HepG2 (cell line): ENCODE measurements around the gene IFRD1. TPM values are rescaled to one million over a fixed set of nuclear protein-coding genes. Genes with fewer than 3 reads are reported as not detected.
A peak's percentile ranks its signal among the peaks of the same experiment; 100 is the strongest.

Experiments used
- AKNA ChIP-seq: sonication (generic); formaldehyde crosslinking; IDR thresholded peaks from 2 replicates; pipeline ENCODE4 v1.4.0; 2020; ENCODE audit warnings: missing genetic modification reagents, borderline replicate concordance
- BRD4 ChIP-seq: sonication (generic); formaldehyde crosslinking; IDR thresholded peaks from 2 replicates; pipeline ENCODE4 v1.4.0; 2020; ENCODE audit warnings: missing genetic modification reagents
- CHD4 ChIP-seq: fragments of 200-600 bp; sonication (generic); IDR thresholded peaks from 2 replicates; pipeline ENCODE4 v1.7.0; 2017; ENCODE audit warnings: mild to moderate bottlenecking, low read length, borderline replicate concordance
- DRAP1 ChIP-seq: IDR thresholded peaks from 2 replicates; pipeline ENCODE4 v1.6.1; 2016; ENCODE audit warnings: missing genetic modification reagents, missing compliant biosample characterization
- FOXP1 ChIP-seq, 2 experiments: fragments of 450-650 bp in 1 of 2; IDR thresholded peaks; 2 replicates each; pipeline ENCODE4 v1.6.1; 2017 to 2018; ENCODE audit warnings: antibody characterized with exemption in 1 of 2
- NR0B2 ChIP-seq: sonication (generic); formaldehyde crosslinking; IDR thresholded peaks from 2 replicates; pipeline ENCODE4 v1.4.0; 2020; ENCODE audit warnings: mild to moderate bottlenecking, missing genetic modification reagents
- RBAK ChIP-seq: sonication (generic); formaldehyde crosslinking; IDR thresholded peaks from 2 replicates; pipeline ENCODE4 v1.5.1; 2020; ENCODE audit warnings: mild to moderate bottlenecking, missing genetic modification reagents
- TARDBP ChIP-seq: sonication (generic); formaldehyde crosslinking; IDR thresholded peaks from 2 replicates; pipeline ENCODE4 v1.8.0; 2022; ENCODE audit warnings: mild to moderate bottlenecking, missing genetic modification reagents
- TFE3 ChIP-seq: IDR thresholded peaks from 2 replicates; pipeline ENCODE4 v1.6.1; 2016
- ZBED4 ChIP-seq: sonication (generic); formaldehyde crosslinking; IDR thresholded peaks from 2 replicates; pipeline ENCODE4 v1.4.0; 2020; ENCODE audit warnings: missing genetic modification reagents, borderline replicate concordance
- ZNF326 ChIP-seq: sonication (generic); formaldehyde crosslinking; IDR thresholded peaks from 2 replicates; pipeline ENCODE4 v1.4.0; 2020; ENCODE audit warnings: missing genetic modification reagents, borderline replicate concordance
- ZNF547 ChIP-seq: sonication (generic); formaldehyde crosslinking; IDR thresholded peaks from 2 replicates; pipeline ENCODE4 v1.5.1; 2020; ENCODE audit warnings: mild to moderate bottlenecking, missing genetic modification reagents
- ZNF580 ChIP-seq: IDR thresholded peaks from 2 replicates; pipeline ENCODE4 v1.6.1; 2016; ENCODE audit warnings: low read depth, borderline replicate concordance
- ZNF605 ChIP-seq: sonication (generic); formaldehyde crosslinking; IDR thresholded peaks from 2 replicates; pipeline ENCODE4 v1.8.0; 2022; ENCODE audit warnings: mild to moderate bottlenecking, missing genetic modification reagents
- ZNF616 ChIP-seq: sonication (generic); formaldehyde crosslinking; IDR thresholded peaks from 2 replicates; pipeline ENCODE4 v1.5.0; 2020; ENCODE audit warnings: low read depth, mild to moderate bottlenecking, missing genetic modification reagents
- ZNF746 ChIP-seq: sonication (generic); formaldehyde crosslinking; IDR thresholded peaks from 2 replicates; pipeline ENCODE4 v1.8.0; 2022; ENCODE audit warnings: mild to moderate bottlenecking, missing genetic modification reagents
- polyA plus RNA-seq, 8 experiments: library from polyadenylated mRNA; depleted of rRNA in 3 of 8; stranded (reverse) in 7 of 8; unstranded in 1 of 8; fragments of >200 nt; fragmentation: Illumina TruSeq in 4 of 8; extraction: Trizol in 4 of 8; gene quantifications; 2 replicates each; pipeline versions ENCODE4 v1.2.1 to v1.2.3, GENCODE V29; 2011 to 2016; ENCODE audit warnings: low read depth in 4 of 8, missing spikeins in 1 of 8, mixed read lengths in 1 of 8; ENCODE audit not compliant: insufficient read depth in 1 of 8
- total RNA-seq, 5 experiments: library from RNA; depleted of rRNA; stranded (reverse); fragments of >200 nt; fragmentation: Illumina TruSeq; extraction: Trizol; gene quantifications; 2 replicates each; pipeline ENCODE4 v1.2.3, GENCODE V29; 2016; ENCODE audit warnings: low read depth in 1 of 5

Gene IFRD1
- total and polyA plus RNA-seq, 2 of the 13 experiments (the other 11 are each of a cell fraction or from before 2014, with no cell fraction given): 50.9 to 55.5 TPM

- TF ChIP-seq FOXP1 (IDR thresholded peaks at IDR 0.05) (no peak), FOXP1 (CRISPR knock-in tag; IDR thresholded peaks at IDR 0.05) (peak; percentile 63), BRD4 (no peak), DRAP1 (peak; percentile 15; the same call in 1 of the 2 replicates), ZBED4 (CRISPR knock-in tag) (no peak), RBAK (no peak), ZNF547 (CRISPR knock-in tag) (no peak), ZNF326 (no peak), TFE3 (CRISPR knock-in tag) (peak; percentile 39; the same call in 1 of the 2 replicates), ZNF746 (CRISPR knock-in tag) (no peak), ZNF605 (CRISPR knock-in tag) (0 out of 2 replicates have a peak, but pooled peaks have one; percentile 32), TARDBP (CRISPR knock-in tag) (0 out of 2 replicates have a peak, but pooled peaks have one; percentile 21), CHD4 (no peak), NR0B2 (no peak), ZNF616 (CRISPR knock-in tag) (no peak), ZNF580 (CRISPR knock-in tag) (no peak), AKNA (CRISPR knock-in tag) (no peak)
These were observed 29.9 kb upstream of the IFRD1 start (continued) for GRCh38 chr7:112420236-112420861.
